RWPE2 (cell line): ENCODE results near the gene AEBP1.

Source experiments
- ATAC-seq: fragments of 200-7000 bp; cut with Tn5 transposase; 3 replicates; pipeline ENCODE4 v1.9.1; 2021; ENCODE audit warnings: low read depth
- DNase-seq: peaks from one replicate; pipeline ENCODE4 v3.0.0-alpha.2; 2020; ENCODE audit warnings: low spot score
- H3K27ac ChIP-seq: fragments of 450-650 bp; 2 replicates; pipeline ENCODE4 v1.5.1; 2017; ENCODE audit warnings: mild to moderate bottlenecking; ENCODE audit not compliant: poor library complexity, severe bottlenecking
- H3K27me3 ChIP-seq: fragments of 250-450 bp; sonication (Bioruptor Pico); 2 replicates; pipeline ENCODE4 v1.5.1; 2021; ENCODE audit warnings: mild to moderate bottlenecking, moderate library complexity; ENCODE audit not compliant: insufficient read depth, poor library complexity, severe bottlenecking
- H3K36me3 ChIP-seq: fragments of 250-450 bp; sonication (Bioruptor Pico); 2 replicates; pipeline ENCODE4 v1.5.1; 2020; ENCODE audit warnings: low read depth, mild to moderate bottlenecking, moderate library complexity
- H3K4me1 ChIP-seq: fragments of 250-450 bp; sonication (Bioruptor Pico); 2 replicates; pipeline ENCODE4 v1.5.1; 2021; ENCODE audit warnings: mild to moderate bottlenecking, moderate library complexity; ENCODE audit not compliant: insufficient read depth, poor library complexity, severe bottlenecking
- H3K4me3 ChIP-seq: fragments of 250-450 bp; sonication (Bioruptor Pico); 2 replicates; pipeline ENCODE4 v1.5.1; 2021; ENCODE audit warnings: mild to moderate bottlenecking, moderate library complexity; ENCODE audit not compliant: severe bottlenecking
- H3K9me3 ChIP-seq: fragments of 250-450 bp; sonication (Bioruptor Pico); 2 replicates; pipeline ENCODE4 v1.5.1; 2021; ENCODE audit warnings: mild to moderate bottlenecking, moderate library complexity; ENCODE audit not compliant: severe bottlenecking
- CTCF ChIP-seq: fragments of 450-650 bp; IDR thresholded peaks from one replicate; pipeline ENCODE4 v1.5.1; 2017; ENCODE audit warnings: mild to moderate bottlenecking, moderate library complexity; ENCODE audit not compliant: poor library complexity, severe bottlenecking

The AEBP1 gene

GRCh38 chr7:44083796-44084195 is 20.3 kb upstream of the AEBP1 start:
- DNase-seq (no peak), ATAC-seq (no peak)
- H3K4me3 ChIP-seq: no peak overlapping the region
- no peak overlapping the region for H3K27ac ChIP-seq
- no peaks in the 10 kb centered on the region for H3K9me3 ChIP-seq
- peaks cover 15% of the 10 kb centered on the region for H3K4me1 ChIP-seq
- H3K36me3 ChIP-seq: peaks cover 19% of the 10 kb centered on the region
- H3K27me3 ChIP-seq: no peaks in the 10 kb centered on the region
- TF ChIP-seq CTCF: no peak

GRCh38 chr7:44084701-44085100 is 19.4 kb upstream of the AEBP1 start:
- H3K27ac ChIP-seq: no peak overlapping the region
- H3K9me3 ChIP-seq: no peaks in the 10 kb centered on the region
- no peak for ATAC-seq
- H3K27me3 ChIP-seq: no peaks in the 10 kb centered on the region
- no peak for DNase-seq
- H3K36me3 ChIP-seq: peaks cover 12% of the 10 kb centered on the region
- H3K4me3 ChIP-seq: no peak overlapping the region
- H3K4me1 ChIP-seq: peaks cover 18% of the 10 kb centered on the region
- TF ChIP-seq CTCF: no peak

- no peaks in the 10 kb centered on the region for H3K27me3 ChIP-seq
- peaks cover 18% of the 10 kb centered on the region for H3K4me1 ChIP-seq
- DNase-seq: no peak
- H3K36me3 ChIP-seq: peaks cover 4% of the 10 kb centered on the region; the same call in 1 of the 2 replicates
- ATAC-seq: no peak
- no peak overlapping the region for H3K4me3 ChIP-seq
- no peaks in the 10 kb centered on the region for H3K9me3 ChIP-seq
- H3K27ac ChIP-seq: peak overlapping the region; percentile 94
- TF ChIP-seq CTCF: peak; percentile 31
Measured at GRCh38 chr7:44085546-44085945, 18.6 kb upstream of the AEBP1 start.

- DNase-seq: no peak
- Histone ChIP-seq H3K9me3 (no peaks in the 10 kb centered on the region), H3K4me1 (peaks cover 18% of the 10 kb centered on the region), H3K27me3 (no peaks in the 10 kb centered on the region), H3K27ac (peak overlapping the region; percentile 94), H3K36me3 (no peaks in the 10 kb centered on the region), H3K4me3 (no peak overlapping the region)
- no peak for TF ChIP-seq CTCF
- no peak for ATAC-seq
Measured at GRCh38 chr7:44086627-44087026, 17.5 kb upstream of the AEBP1 start.

GRCh38 chr7:44087911-44088838 is 16.0 kb upstream of the AEBP1 start:
- DNase-seq (no peak), ATAC-seq (peak; percentile 81)
- Histone ChIP-seq H3K27me3 (no peaks in the 10 kb centered on the region), H3K9me3 (no peaks in the 10 kb centered on the region), H3K36me3 (no peaks in the 10 kb centered on the region), H3K4me1 (peaks cover 18% of the 10 kb centered on the region), H3K27ac (peak overlapping the region; percentile 94), H3K4me3 (no peak overlapping the region)
- no peak for TF ChIP-seq CTCF
